Glutamatergic neuron (in vitro differentiated cells): ENCODE data around the gene HTT. TPM values are rescaled to one million over a fixed set of nuclear protein-coding genes. Genes with fewer than 3 reads are reported as not detected.

Experiments
- DNase-seq: peaks from one replicate; pipeline ENCODE4 v3.0.0; 2022
- H3K27ac Mint-ChIP-seq: one replicate; pipeline ENCODE4 v1.8.0; 2020; ENCODE audit warnings: mild to moderate bottlenecking, mixed read lengths, inconsistent platforms; ENCODE audit not compliant: unreplicated experiment
- H3K27me3 Mint-ChIP-seq: one replicate; pipeline ENCODE4 v1.8.0; 2020; ENCODE audit warnings: mild to moderate bottlenecking, moderate library complexity, mixed read lengths, inconsistent platforms; ENCODE audit not compliant: unreplicated experiment
- H3K36me3 Mint-ChIP-seq: one replicate; pipeline ENCODE4 v1.8.0; 2020; ENCODE audit warnings: mild to moderate bottlenecking, mixed read lengths, inconsistent platforms; ENCODE audit not compliant: unreplicated experiment
- H3K4me1 Mint-ChIP-seq: one replicate; pipeline ENCODE4 v1.8.0; 2020; ENCODE audit warnings: mild to moderate bottlenecking, low read depth, mixed read lengths, inconsistent platforms; ENCODE audit not compliant: unreplicated experiment
- H3K4me3 Mint-ChIP-seq: one replicate; pipeline ENCODE4 v1.8.0; 2020; ENCODE audit warnings: mild to moderate bottlenecking, mixed read lengths, inconsistent platforms; ENCODE audit not compliant: unreplicated experiment
- H3K9me3 Mint-ChIP-seq: one replicate; pipeline ENCODE4 v1.8.0; 2020; ENCODE audit warnings: mild to moderate bottlenecking, moderate library complexity, mixed read lengths, inconsistent platforms; ENCODE audit not compliant: unreplicated experiment
- total RNA-seq: library from RNA; stranded (reverse); fragmentation: NEBNext Ultra II Directional; extraction: Animal tissue kit (Norgen Biotek cat#: 25700); gene quantifications from one replicate; pipeline ENCODE4 v1.2.1, GENCODE V29; 2021; ENCODE audit not compliant: unreplicated experiment
- TF ChIP-seq, protein P1 (sequence below): fragments of 200-600 bp; sonication (generic); IDR thresholded peaks from one replicate; pipeline ENCODE4 v1.5.0; 2021; ENCODE audit not compliant: partially characterized antibody, unreplicated experiment

HTT gene
- total RNA-seq, 1 donor from 2014 or later = 107 TPM

DNA sequence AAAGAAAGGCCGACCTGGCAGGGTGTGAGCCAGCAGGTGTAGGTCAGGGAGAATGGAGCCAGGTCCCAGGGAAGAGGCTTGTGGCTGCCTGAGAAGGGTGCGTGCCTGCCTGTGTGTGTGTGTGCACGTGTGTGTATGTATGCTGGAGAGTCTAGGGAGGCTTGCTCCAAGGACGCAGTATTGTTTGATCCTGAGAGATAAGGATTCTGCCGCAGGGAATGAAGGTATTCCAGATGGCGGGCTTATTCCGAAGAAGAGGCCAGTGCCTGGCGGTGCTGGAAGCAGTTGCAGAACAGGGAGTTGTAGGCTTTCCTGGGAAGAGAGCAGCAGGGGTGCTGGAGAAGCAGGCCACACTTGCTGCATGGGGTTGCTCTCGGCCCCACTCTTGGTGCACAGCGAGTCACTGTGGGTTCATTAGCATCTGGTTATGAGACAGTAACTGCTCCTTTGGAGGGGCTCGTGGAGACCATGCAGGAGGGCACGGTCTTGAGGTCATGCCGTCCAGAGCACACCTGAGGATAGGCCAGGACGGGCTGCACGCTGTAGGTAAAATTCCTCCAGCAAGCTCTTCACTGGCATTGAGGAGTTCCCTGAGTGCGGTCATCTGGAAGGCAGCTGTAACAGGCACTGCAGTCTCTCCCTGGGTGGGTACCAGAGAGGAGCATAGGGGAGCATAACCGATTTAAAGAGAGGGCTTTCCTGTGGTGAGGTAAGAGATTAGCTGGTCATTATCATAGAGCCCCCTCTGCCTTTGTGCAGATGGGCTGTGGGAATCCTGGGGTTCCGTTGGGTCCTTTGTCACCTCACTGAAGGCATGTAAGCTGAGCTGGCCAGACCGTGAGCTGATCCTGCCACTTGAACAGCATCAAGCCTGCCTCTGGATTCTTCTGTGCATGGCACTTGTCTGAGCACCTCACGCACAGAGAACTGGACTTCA lies 144.6 kb downstream of the HTT start:
- TF ChIP-seq, protein P1, sequence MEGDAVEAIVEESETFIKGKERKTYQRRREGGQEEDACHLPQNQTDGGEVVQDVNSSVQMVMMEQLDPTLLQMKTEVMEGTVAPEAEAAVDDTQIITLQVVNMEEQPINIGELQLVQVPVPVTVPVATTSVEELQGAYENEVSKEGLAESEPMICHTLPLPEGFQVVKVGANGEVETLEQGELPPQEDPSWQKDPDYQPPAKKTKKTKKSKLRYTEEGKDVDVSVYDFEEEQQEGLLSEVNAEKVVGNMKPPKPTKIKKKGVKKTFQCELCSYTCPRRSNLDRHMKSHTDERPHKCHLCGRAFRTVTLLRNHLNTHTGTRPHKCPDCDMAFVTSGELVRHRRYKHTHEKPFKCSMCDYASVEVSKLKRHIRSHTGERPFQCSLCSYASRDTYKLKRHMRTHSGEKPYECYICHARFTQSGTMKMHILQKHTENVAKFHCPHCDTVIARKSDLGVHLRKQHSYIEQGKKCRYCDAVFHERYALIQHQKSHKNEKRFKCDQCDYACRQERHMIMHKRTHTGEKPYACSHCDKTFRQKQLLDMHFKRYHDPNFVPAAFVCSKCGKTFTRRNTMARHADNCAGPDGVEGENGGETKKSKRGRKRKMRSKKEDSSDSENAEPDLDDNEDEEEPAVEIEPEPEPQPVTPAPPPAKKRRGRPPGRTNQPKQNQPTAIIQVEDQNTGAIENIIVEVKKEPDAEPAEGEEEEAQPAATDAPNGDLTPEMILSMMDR = no peak
- Mint-ChIP-seq H3K4me3 (no peak overlapping the region), H3K4me1 (peaks cover 11% of the 10 kb centered on the region), H3K27ac (no peak overlapping the region), H3K27me3 (peaks cover 7% of the 10 kb centered on the region), H3K9me3 (peaks cover 6% of the 10 kb centered on the region), H3K36me3 (no peaks in the 10 kb centered on the region)
- no peak for DNase-seq

DNA sequence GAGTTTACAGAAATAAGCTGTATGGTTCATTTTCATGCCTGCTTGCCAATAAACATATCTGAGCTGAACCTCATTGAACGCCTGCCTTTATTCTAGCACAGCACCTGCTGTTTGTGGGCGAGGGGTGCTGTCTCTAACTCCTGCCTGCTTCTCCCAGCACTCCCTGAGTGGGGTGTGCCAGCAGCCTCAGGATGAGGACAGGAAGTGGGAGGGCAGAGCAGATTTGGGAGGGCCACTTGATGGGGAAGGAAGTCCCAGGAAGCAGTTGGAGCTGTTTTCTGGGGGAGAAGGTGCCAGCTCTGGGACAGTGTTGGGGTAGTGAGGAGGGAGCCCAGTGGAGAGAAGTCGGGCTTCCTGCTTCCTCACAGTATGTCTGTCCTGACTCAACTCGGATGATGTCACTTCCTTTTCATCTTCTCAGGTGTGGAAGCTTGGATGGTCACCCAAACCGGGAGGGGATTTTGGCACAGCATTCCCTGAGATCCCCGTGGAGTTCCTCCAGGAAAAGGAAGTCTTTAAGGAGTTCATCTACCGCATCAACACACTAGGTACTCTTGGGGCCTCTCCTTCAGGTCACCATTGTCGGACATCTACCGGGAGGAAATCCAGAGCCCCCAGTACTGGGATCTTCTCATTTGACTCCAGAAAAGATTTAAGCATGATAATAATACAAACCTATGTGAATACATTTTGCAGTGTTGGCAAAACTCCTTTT lies 145.4 kb downstream of the HTT start:
- H3K4me1 Mint-ChIP-seq = peaks cover 11% of the 10 kb centered on the region
- peaks cover 7% of the 10 kb centered on the region for H3K27me3 Mint-ChIP-seq
- H3K27ac Mint-ChIP-seq = no peak overlapping the region
- H3K4me3 Mint-ChIP-seq = no peak overlapping the region
- peaks cover 6% of the 10 kb centered on the region for H3K9me3 Mint-ChIP-seq
- TF ChIP-seq, protein P1 = no peak
- no peaks in the 10 kb centered on the region for H3K36me3 Mint-ChIP-seq
- no peak for DNase-seq

DNA sequence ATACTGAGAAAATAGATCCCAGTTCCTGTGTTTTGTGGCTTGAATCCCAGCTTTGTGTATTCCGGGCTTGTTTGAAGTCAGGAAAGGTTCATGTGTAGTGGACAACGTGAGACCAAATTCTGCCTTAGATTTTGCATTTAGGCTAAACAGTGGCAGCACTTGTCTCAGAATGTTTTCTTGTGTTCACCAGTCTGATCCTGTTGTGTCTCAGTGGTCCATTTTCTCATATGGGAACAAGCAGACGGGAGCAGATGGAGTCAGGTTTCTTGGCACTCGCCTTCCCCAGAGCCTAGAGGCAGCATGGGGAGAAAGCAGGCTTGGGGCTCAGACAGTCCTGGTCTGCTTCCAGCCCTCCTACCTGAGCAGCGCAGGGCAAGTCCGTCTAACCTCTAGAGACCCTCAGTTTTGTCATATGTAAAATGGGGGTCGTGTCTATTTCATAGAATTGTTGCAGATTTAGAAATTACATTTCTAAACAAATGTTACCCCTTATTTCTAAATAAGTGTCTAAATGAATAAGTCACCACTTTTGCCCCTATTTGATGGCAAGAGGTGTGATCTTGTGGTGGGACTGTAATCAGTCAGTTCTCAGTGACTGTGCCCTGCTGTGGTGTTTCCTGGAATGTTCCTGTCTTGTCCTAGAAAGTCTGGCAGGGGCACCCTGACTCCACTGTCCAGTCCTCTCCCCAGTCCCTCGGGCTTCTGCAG lies 146.1 kb downstream of the HTT start:
- Mint-ChIP-seq H3K9me3 (peaks cover 6% of the 10 kb centered on the region), H3K4me3 (no peak overlapping the region), H3K27me3 (peaks cover 8% of the 10 kb centered on the region), H3K4me1 (peaks cover 11% of the 10 kb centered on the region), H3K36me3 (peaks cover under 1% of the 10 kb centered on the region), H3K27ac (no peak overlapping the region)
- no peak for DNase-seq
- TF ChIP-seq, protein P1 = no peak

DNA sequence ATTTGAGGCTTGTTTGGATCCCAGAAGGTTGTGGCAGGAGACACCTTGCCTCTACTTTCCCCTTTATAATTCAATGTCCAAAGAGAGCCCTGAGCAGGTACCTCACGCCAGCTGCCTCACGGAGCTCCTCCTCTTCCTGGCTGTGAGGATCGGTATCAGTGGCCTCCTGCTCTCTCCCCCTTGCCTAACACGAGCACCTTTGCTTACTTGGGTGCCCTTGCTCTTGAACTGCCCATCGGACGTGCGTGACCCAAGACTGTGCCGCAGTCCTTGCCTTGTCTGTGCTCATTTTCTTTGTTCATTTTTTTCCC lies 146.7 kb downstream of the HTT start:
- no peak for DNase-seq
- Mint-ChIP-seq H3K27me3 (peaks cover 9% of the 10 kb centered on the region), H3K4me3 (peak overlapping the region; percentile 2), H3K27ac (peak overlapping the region; percentile 60), H3K9me3 (peaks cover 6% of the 10 kb centered on the region), H3K36me3 (peaks cover 4% of the 10 kb centered on the region), H3K4me1 (peaks cover 11% of the 10 kb centered on the region)
- TF ChIP-seq, protein P1 = no peak
